ENCODE measurements around the gene UCHL5.
"Not testable (repeated sequence)": the region's sequence is repeated elsewhere in the genome, so short reads cannot be mapped to it uniquely, and the experiment has no call there.

The UCHL5 gene

DNA sequence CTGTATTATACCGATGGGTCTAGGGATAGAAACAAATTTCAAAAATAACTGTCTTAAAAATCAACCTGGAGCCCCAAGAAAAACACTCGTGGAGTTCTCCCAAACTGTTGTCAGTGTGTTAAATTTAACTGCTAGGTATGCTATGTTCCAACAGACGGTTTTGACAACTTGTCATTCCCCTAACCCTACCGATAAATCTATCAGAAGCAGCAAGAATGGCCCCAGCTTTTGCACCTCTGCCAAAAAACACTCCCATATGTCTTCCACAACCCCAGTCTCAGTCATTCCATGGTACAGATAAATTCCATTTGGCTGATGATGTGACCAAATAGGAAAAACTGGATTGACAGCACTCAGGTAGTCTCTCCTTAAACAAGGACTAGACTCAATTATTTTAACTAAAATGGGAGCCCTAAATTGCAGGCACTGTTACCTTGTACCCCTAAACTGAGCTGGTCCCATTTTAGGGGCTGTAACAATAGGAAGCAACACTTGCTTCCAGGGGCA is 4.9 kb downstream of the UCHL5 start:
- TF ChIP-seq, protein P1, sequence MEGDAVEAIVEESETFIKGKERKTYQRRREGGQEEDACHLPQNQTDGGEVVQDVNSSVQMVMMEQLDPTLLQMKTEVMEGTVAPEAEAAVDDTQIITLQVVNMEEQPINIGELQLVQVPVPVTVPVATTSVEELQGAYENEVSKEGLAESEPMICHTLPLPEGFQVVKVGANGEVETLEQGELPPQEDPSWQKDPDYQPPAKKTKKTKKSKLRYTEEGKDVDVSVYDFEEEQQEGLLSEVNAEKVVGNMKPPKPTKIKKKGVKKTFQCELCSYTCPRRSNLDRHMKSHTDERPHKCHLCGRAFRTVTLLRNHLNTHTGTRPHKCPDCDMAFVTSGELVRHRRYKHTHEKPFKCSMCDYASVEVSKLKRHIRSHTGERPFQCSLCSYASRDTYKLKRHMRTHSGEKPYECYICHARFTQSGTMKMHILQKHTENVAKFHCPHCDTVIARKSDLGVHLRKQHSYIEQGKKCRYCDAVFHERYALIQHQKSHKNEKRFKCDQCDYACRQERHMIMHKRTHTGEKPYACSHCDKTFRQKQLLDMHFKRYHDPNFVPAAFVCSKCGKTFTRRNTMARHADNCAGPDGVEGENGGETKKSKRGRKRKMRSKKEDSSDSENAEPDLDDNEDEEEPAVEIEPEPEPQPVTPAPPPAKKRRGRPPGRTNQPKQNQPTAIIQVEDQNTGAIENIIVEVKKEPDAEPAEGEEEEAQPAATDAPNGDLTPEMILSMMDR (IDR thresholded peaks at IDR 0.05; ENCODE audit: low read length, missing control alignments): no peak
- H3K4me3 ChIP-seq (replicated peaks; ENCODE audit: low read depth, low read length): no peak overlapping the region

DNA sequence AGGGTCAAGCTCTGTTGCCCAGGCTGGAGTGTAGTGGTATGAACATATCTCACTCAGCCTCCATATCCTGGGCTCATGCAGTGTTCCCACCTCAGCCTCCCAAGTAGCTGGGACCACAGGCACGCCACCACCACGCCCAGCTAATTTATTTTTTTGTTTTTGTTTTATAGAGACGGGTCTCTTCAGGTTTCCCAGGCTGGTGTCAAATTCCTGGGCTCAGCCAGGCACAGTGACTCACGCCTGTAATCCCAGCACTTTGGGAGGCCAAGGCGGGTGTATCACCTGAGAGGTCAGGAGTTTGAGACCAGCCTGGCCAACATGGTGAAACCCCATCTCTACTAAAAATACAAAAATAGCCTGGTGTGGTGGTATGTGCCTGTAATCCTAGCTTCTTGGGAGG is 10.2 kb downstream of the UCHL5 start:
- DNase-seq (ENCODE audit: low read depth); H3K4me3 ChIP-seq (replicated peaks; ENCODE audit: low read depth, low read length): not testable (repeated sequence)

More for the DNA sequence above, 4.9 kb downstream of the UCHL5 start:
- no peak for DNase-seq (ENCODE audit: low read depth)

DNA sequence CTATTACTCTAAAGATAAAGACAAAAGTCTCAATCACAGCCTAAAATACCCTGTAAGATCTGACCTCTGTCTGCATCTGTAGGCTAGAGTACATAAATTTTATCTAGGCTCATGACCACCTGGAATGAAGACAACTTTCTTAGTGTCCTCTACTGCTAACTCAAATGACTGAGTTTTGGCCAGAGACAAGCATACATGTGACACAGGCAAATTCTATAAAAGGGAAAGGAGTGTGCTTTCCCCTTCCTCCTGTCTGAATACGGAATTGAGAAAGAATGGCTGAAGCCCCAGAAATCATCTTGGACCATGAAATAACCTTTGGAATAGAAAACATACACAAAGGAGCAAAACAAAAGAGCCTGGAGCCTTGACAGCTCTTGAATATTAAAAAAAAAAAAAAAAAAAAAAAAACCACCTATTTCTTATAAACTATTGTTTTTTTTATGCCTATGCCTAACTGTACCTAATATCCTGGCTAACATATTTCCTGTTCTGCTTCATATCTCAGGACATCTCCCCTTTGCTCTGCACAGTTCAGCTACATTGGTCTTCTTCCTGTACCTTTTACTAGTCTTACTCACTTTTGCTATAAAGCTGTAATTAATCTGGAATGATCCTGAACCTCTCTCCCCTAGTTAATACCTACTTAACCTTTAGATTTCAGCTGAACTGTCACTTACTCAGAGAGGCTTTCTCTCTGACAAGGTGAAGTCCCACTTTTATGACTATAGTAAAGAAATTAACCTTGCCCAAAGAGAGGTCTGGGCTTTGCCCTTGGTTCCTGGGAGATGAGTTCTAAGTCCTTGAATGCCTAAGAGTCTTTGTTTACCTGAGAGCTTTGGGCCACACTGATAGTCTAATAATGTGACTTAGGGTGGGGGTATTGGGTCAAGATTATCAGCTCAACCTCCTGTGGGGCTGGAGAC is 16.1 kb downstream of the UCHL5 start:
- TF ChIP-seq, protein P1 (IDR thresholded peaks at IDR 0.05; ENCODE audit: low read length, missing control alignments): no peak
- no peak overlapping the region for H3K4me3 ChIP-seq (replicated peaks; ENCODE audit: low read depth, low read length)
- DNase-seq (ENCODE audit: low read depth): no peak

DNA sequence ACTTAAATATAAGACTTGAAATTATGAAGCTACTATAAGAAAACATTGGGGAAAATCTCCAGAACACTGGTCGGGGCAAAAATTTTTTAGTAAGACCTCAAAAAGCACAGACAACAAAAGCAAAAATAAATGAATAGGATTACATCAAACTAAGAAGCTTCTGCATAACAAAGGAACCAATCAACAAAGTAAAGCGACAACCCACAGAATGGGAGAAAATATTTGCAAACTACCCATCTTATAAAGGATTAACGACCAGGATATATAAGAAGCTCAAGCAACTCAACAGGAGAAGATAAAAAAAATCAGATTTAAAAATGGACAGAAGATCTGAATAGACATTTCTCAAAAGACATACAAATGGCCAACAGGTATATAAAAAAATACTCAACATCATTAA is 19.1 kb downstream of the UCHL5 start:
- TF ChIP-seq, protein P1 (IDR thresholded peaks at IDR 0.05; ENCODE audit: low read length, missing control alignments): no peak
- no peak overlapping the region for H3K4me3 ChIP-seq (replicated peaks; ENCODE audit: low read depth, low read length)
- no peak for DNase-seq (ENCODE audit: low read depth)

DNA sequence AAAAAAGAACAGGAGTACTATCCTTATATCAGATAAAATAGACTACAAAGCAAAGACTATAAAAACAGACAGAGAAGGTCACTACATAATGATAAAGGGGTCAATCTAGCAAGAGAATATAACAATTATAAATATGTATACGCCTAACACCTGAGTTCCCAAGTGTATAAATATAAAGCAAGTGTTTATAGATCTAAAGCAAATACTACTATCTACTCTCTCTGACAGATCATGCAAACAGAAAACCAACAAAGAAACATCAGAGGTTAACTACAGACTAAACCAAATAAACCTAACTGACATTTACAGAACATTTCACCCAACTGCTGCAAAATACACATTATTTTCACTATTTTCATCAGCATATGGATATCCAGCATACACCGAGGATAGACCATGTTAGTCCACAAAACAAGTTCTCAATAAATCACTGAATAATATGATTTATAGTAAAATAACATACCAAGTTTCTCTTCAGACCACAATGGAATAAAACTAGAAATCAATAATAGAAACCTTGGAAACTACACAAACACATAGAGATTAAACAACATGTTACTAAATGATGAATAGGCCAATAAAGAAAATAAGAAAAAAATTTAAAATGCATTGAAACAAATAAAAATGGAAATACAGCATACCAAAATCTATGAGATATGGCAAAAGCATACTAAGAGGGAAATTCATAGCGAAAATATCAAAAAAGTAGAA is 22.7 kb downstream of the UCHL5 start:
- DNase-seq (ENCODE audit: low read depth): no peak
- TF ChIP-seq, protein P1 (IDR thresholded peaks at IDR 0.05; ENCODE audit: low read length, missing control alignments): no peak
- H3K4me3 ChIP-seq (replicated peaks; ENCODE audit: low read depth, low read length): no peak overlapping the region

DNA sequence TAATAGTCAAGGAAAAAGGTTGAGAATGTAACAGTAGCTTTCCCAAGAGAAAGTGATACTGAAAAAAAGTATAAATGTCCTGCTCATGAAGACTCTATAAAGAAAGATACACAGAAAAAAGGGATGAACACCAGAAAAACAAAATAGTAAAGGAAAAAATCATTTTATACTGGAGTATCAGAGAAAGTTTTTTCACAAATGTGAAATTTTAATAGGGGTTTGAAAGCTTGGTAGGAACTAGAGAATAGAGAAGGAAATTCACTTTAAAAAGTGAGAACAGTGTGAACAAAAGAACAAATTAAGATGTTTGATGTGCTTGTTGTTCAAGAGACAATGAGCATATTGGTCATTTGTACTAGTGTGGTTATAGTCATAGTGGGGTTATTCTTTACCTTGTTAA is 25.6 kb downstream of the UCHL5 start:
- H3K4me3 ChIP-seq (replicated peaks; ENCODE audit: low read depth, low read length): no peak overlapping the region
- TF ChIP-seq, protein P1 (IDR thresholded peaks at IDR 0.05; ENCODE audit: low read length, missing control alignments): no peak
- DNase-seq (ENCODE audit: low read depth): no peak

DNA sequence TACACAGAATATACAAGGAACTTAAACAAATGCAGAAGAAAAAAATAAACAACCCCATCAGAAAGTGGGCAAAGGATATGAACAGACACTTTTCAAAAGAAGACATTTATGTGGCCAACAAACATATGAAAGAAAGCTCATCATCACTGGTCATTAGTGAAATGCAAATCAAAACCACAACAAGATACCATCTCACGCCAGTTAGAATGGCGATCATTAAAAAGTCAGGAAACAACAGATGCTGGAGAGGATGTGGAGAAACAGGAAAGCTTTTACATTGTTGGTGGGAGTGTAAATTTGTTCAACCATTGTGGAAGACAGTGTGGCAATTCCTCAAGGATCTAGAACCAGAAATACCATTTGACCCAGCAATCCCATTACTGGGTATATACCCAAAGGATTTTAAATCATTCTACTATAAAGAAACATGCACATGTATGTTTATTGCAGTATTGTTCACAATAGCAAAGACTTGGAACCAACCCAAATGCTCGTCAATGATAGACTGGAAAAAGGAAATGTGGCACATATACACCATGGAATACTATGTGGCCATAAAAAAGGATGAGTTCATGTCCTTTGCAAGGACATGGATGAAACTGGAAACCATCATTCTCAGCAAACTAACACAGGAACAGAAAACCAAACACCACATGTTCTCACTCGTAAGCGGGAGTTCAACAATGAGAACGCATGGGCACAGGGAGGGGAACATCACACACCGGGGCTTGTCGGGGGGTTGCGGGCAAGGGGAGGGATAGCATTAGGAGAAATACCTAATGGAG is 26.3 kb downstream of the UCHL5 start:
- not testable (repeated sequence) for DNase-seq (ENCODE audit: low read depth); H3K4me3 ChIP-seq (replicated peaks; ENCODE audit: low read depth, low read length)
